ENCODE measurements around the gene SHC1.

Gene SHC1

GRCh38 chr1:155011004-155011416 lies 40.5 kb upstream of the SHC1 start:
- Histone ChIP-seq H3K79me2 (ENCODE audit: insufficient read depth, low read depth) (peaks cover 26% of the 10 kb centered on the region; the same call in 1 of the 2 replicates), H3K36me3 (ENCODE audit: insufficient read depth) (peaks cover 4% of the 10 kb centered on the region; the same call in 1 of the 2 replicates), H3K4me3 (IDR thresholded peaks at IDR 0.05; ENCODE audit: insufficient read depth, low read depth, low read length) (no peak overlapping the region), H3K4me2 (no peak overlapping the region), H3K9ac (no peak overlapping the region), H3K27me3 (ENCODE audit: insufficient read depth, low read depth) (no peaks in the 10 kb centered on the region), H3K4me1 (ENCODE audit: low read depth, poor library complexity, severe bottlenecking) (peaks cover 17% of the 10 kb centered on the region), H2AFZ (ENCODE audit: low read depth) (no peak overlapping the region), H3K27ac (no peak overlapping the region), H4K20me1 (ENCODE audit: insufficient read depth) (no peaks in the 10 kb centered on the region)
- TF ChIP-seq, protein P1, sequence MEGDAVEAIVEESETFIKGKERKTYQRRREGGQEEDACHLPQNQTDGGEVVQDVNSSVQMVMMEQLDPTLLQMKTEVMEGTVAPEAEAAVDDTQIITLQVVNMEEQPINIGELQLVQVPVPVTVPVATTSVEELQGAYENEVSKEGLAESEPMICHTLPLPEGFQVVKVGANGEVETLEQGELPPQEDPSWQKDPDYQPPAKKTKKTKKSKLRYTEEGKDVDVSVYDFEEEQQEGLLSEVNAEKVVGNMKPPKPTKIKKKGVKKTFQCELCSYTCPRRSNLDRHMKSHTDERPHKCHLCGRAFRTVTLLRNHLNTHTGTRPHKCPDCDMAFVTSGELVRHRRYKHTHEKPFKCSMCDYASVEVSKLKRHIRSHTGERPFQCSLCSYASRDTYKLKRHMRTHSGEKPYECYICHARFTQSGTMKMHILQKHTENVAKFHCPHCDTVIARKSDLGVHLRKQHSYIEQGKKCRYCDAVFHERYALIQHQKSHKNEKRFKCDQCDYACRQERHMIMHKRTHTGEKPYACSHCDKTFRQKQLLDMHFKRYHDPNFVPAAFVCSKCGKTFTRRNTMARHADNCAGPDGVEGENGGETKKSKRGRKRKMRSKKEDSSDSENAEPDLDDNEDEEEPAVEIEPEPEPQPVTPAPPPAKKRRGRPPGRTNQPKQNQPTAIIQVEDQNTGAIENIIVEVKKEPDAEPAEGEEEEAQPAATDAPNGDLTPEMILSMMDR (conservative IDR thresholded peaks at IDR 0.05; ENCODE audit: low read depth, low read length), result no peak

DNA sequence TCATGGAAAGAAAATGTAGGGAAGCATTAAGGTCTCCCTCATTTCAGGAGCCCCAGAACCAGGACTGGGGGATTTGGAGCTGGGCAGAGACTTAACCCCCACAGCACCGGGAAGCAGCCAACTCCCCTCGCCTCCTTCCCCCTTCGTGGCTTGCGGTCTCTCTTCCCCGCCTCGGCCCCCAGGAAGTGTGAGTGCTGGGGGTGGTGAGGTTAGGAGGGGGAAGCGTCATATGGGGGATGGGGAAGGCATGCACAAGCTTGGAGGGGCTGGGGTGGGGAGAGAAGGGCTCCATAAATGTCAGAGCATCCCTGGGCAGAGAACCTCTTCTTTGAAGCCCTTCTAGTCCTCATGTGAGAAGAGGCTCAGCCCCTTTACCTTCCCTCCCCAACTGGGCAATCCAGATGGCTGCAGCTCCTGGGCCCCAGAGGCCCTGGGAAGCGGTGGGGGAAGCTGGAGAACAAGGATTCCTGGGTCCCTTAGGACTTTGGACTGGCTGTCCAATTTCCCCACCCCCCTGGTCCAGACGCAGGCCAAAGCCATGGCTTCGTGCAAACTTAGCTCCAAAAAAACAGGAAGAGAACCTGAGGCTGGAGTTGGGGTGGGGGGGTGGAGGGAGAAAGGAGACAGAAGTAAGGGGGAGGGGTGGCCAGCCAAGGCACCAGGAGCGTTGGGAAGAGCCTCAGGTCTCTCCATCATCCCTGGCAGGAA lies 39.8 kb upstream of the SHC1 start:
- Histone ChIP-seq H2AFZ (ENCODE audit: low read depth) (no peak overlapping the region), H3K36me3 (ENCODE audit: insufficient read depth) (peaks cover 4% of the 10 kb centered on the region; the same call in 1 of the 2 replicates), H3K27ac (no peak overlapping the region), H3K79me2 (ENCODE audit: insufficient read depth, low read depth) (peaks cover 32% of the 10 kb centered on the region; the same call in 1 of the 2 replicates), H4K20me1 (ENCODE audit: insufficient read depth) (no peaks in the 10 kb centered on the region), H3K9ac (no peak overlapping the region), H3K4me1 (ENCODE audit: low read depth, poor library complexity, severe bottlenecking) (peaks cover 20% of the 10 kb centered on the region), H3K4me2 (no peak overlapping the region), H3K4me3 (IDR thresholded peaks at IDR 0.05; ENCODE audit: insufficient read depth, low read depth, low read length) (no peak overlapping the region), H3K27me3 (ENCODE audit: insufficient read depth, low read depth) (no peaks in the 10 kb centered on the region)
- TF ChIP-seq, protein P1 (conservative IDR thresholded peaks at IDR 0.05; ENCODE audit: low read depth, low read length), result no peak

GRCh38 chr1:155009742-155010141 lies 39.2 kb upstream of the SHC1 start:
- Histone ChIP-seq H3K27ac (no peak overlapping the region), H3K9ac (no peak overlapping the region), H3K36me3 (ENCODE audit: insufficient read depth) (no peaks in the 10 kb centered on the region; the same call in 1 of the 2 replicates), H3K79me2 (ENCODE audit: insufficient read depth, low read depth) (peaks cover 39% of the 10 kb centered on the region), H3K4me3 (IDR thresholded peaks at IDR 0.05; ENCODE audit: insufficient read depth, low read depth, low read length) (no peak overlapping the region), H2AFZ (ENCODE audit: low read depth) (no peak overlapping the region), H3K27me3 (ENCODE audit: insufficient read depth, low read depth) (no peaks in the 10 kb centered on the region), H3K4me2 (no peak overlapping the region), H4K20me1 (ENCODE audit: insufficient read depth) (no peaks in the 10 kb centered on the region), H3K4me1 (ENCODE audit: low read depth, poor library complexity, severe bottlenecking) (peaks cover 27% of the 10 kb centered on the region)
- TF ChIP-seq, protein P1 (conservative IDR thresholded peaks at IDR 0.05; ENCODE audit: low read depth, low read length), result no peak

- Histone ChIP-seq H3K27me3 (ENCODE audit: insufficient read depth, low read depth) (no peaks in the 10 kb centered on the region), H3K27ac (no peak overlapping the region), H3K79me2 (ENCODE audit: insufficient read depth, low read depth) (peaks cover 43% of the 10 kb centered on the region), H3K4me1 (ENCODE audit: low read depth, poor library complexity, severe bottlenecking) (peaks cover 31% of the 10 kb centered on the region), H3K9ac (no peak overlapping the region), H4K20me1 (ENCODE audit: insufficient read depth) (no peaks in the 10 kb centered on the region), H3K4me2 (no peak overlapping the region), H3K4me3 (IDR thresholded peaks at IDR 0.05; ENCODE audit: insufficient read depth, low read depth, low read length) (no peak overlapping the region), H2AFZ (ENCODE audit: low read depth) (no peak overlapping the region), H3K36me3 (ENCODE audit: insufficient read depth) (no peaks in the 10 kb centered on the region; the same call in 1 of the 2 replicates)
- TF ChIP-seq, protein P1 (conservative IDR thresholded peaks at IDR 0.05; ENCODE audit: low read depth, low read length), result no peak
These were observed 38.7 kb upstream of the SHC1 start for GRCh38 chr1:155009221-155009711.
